Measurements from ENCODE around the gene POMT2.

Gene POMT2

DNA sequence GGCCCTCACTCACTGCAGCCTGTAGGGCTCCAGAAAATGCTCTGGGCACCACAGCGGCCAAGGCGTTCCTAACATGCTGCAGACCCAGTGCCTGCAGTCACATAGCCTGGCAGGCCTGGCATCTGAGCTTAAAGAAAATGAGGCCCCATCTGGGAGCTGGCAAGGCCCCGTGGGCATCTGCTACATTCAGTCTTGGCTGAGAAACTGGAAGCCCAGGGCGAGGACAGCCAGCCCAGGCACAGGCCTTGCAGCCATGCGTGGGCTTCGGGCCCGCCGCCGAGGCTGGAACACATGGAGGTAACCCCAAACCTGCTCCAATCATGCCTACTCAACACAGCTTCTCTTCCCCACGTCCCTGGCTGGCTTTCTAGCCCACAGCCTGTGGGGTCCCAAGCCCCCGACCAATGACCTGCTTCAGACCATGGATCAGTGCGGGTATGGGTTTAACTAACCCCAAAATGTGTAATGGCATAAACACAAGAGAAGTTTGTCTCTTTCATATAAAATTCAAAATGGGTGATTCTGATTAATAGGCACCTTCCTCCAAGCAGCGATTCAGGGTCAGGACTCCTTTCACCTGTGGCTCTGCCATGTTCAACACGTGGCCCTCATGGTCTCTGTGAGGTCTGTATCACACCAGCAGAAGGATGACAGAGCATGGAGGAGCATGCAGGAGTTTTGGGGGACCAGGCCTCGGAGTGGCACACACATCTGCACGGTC lies 56.1 kb downstream of the POMT2 start:
- H3K36me3 ChIP-seq (ENCODE audit: insufficient read depth, low read depth, low read length): no peaks in the 10 kb centered on the region
- H3K27ac ChIP-seq (ENCODE audit: low read length): no peak overlapping the region
- H3K27me3 ChIP-seq (ENCODE audit: insufficient read depth, low read length): peaks cover 28% of the 10 kb centered on the region
- no peaks in the 10 kb centered on the region; the same call in 1 of the 2 replicates for H3K9me3 ChIP-seq (ENCODE audit: insufficient read depth, low read depth, low read length)
- no peak overlapping the region for H3K4me3 ChIP-seq (ENCODE audit: low read length)
- no peak overlapping the region for H3K9ac ChIP-seq (ENCODE audit: low read depth, low read length)
- no peaks in the 10 kb centered on the region for H3K4me1 ChIP-seq (ENCODE audit: insufficient read depth, low read length)

DNA sequence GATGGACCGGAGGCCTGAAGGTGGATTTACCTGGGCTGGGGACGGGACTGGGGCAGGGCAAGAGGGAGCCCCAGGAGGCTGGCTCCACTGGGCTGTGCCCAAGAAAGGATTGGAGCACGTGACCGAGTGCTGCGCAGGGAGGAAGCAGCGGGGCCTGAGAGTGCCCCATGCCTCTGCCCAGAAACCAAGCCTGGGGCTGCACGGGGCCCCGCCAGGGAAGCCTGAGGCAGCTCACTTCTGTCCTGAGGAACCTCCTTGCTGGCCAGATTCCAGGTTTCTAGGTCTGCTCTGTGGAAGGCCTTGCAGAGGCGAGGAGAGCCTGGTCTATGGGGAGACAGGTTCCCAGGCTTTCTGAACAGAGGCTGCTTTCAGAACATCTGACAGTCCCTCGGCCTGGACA lies 60.1 kb downstream of the POMT2 start:
- no peaks in the 10 kb centered on the region for H3K9me3 ChIP-seq (ENCODE audit: insufficient read depth, low read depth, low read length)
- H3K9ac ChIP-seq (ENCODE audit: low read depth, low read length): no peak overlapping the region
- H3K4me3 ChIP-seq (ENCODE audit: low read length): no peak overlapping the region
- H3K27me3 ChIP-seq (ENCODE audit: insufficient read depth, low read length): no peaks in the 10 kb centered on the region
- H3K36me3 ChIP-seq (ENCODE audit: insufficient read depth, low read depth, low read length): no peaks in the 10 kb centered on the region
- H3K4me1 ChIP-seq (ENCODE audit: insufficient read depth, low read length): no peaks in the 10 kb centered on the region
- no peak overlapping the region for H3K27ac ChIP-seq (ENCODE audit: low read length)

DNA sequence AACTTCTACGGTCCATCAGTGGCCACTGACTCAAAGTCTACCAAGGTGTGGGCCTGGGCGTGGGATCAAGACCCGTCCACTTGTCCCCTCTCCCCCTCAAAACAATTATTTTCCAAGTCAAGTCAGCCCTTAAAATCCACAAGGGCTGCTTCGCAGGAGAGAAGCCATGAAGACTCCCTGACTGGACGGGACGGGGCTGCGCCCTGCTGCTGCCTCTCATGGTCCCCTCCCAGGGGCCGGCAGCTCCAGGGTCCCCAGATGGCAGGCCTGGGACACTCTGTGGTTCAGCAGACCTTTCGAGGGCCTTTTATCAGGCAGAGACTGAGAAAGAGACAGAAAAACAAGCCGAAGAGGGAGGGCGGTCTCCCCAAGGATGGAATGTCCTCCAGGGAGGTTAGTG lies 60.5 kb downstream of the POMT2 start:
- H3K27ac ChIP-seq (ENCODE audit: low read length): no peak overlapping the region
- no peaks in the 10 kb centered on the region for H3K4me1 ChIP-seq (ENCODE audit: insufficient read depth, low read length)
- no peak overlapping the region for H3K9ac ChIP-seq (ENCODE audit: low read depth, low read length)
- no peaks in the 10 kb centered on the region for H3K9me3 ChIP-seq (ENCODE audit: insufficient read depth, low read depth, low read length)
- H3K4me3 ChIP-seq (ENCODE audit: low read length): no peak overlapping the region
- no peaks in the 10 kb centered on the region for H3K36me3 ChIP-seq (ENCODE audit: insufficient read depth, low read depth, low read length)
- H3K27me3 ChIP-seq (ENCODE audit: insufficient read depth, low read length): no peaks in the 10 kb centered on the region

DNA sequence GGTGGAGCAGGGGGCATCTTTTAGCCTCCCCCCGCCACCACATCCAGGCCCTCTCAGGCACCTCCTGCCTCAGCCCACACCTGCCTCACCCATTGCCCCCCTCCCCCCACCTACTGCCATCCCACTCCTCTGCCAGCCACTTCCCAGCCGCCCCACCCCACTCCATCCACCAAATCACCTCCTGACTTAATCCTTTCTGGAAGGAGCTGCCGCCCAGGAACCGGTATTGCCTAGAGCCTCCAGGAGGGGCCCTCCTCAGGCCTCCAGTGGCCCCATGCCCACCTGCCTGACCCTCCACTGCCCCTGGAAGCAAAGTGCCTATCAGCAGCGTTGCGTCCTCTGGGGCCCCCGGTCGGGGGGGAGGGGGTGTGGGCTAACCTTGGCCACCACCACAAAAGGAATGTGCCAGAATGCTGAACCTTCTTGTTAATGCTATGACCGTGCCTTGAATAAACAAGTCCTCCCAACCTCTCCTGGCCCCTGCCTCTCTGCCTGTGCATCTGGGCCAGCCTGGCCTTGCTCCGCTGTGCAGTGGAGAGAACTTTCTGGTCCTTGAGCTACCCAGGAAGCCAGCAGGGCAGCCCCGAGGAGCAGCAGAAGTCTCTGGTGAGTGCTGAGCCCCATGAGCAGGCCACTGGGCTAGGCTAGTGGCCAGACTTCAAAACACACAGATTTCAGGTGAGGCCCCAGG lies 61.5 kb downstream of the POMT2 start:
- Histone ChIP-seq H3K27me3 (ENCODE audit: insufficient read depth, low read length) (no peaks in the 10 kb centered on the region), H3K27ac (ENCODE audit: low read length) (no peak overlapping the region), H3K9ac (ENCODE audit: low read depth, low read length) (no peak overlapping the region), H3K36me3 (ENCODE audit: insufficient read depth, low read depth, low read length) (no peaks in the 10 kb centered on the region), H3K4me3 (ENCODE audit: low read length) (no peak overlapping the region), H3K4me1 (ENCODE audit: insufficient read depth, low read length) (no peaks in the 10 kb centered on the region), H3K9me3 (ENCODE audit: insufficient read depth, low read depth, low read length) (no peaks in the 10 kb centered on the region)

DNA sequence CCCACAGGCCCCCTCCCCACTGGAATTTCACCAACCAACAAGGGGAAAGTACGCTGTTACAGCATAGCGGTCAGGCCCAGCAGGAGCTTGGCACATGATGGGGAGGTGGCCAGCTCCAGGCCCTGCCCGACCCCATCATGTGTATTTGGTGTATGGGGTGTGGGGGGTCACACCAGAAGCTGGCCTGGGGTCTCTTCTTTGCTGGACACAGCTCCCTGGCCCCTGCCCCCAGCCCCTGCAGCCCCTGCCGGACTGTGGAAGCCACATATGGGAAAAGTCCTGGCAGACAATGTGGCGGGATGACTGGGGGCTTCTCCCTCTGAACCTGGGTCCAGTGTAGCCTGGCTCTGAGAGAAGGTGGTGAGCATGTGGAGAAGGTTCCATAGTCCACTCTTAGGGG lies 62.1 kb downstream of the POMT2 start:
- Histone ChIP-seq H3K27me3 (ENCODE audit: insufficient read depth, low read length) (no peaks in the 10 kb centered on the region), H3K9me3 (ENCODE audit: insufficient read depth, low read depth, low read length) (no peaks in the 10 kb centered on the region), H3K4me3 (ENCODE audit: low read length) (no peak overlapping the region), H3K4me1 (ENCODE audit: insufficient read depth, low read length) (no peaks in the 10 kb centered on the region), H3K36me3 (ENCODE audit: insufficient read depth, low read depth, low read length) (no peaks in the 10 kb centered on the region), H3K27ac (ENCODE audit: low read length) (no peak overlapping the region), H3K9ac (ENCODE audit: low read depth, low read length) (no peak overlapping the region)

DNA sequence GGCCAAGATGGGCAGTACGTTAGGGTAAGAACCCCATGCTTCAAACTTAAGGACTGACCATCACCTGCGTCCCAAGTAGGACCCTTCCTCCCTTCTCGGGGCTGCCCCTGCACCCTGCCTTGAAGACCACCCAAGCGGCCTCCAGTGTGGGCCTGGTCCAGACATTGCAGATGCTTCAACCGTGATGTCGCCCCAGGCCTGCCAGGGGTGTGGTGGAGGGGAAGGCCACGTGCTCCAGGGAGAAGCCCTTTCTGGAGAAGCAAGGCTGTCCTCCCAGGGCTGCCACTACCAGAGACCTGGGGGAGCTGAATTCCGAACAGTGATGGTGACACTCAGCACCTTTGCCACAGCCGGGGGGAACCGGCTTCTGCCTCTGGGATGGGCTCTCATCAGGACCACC lies 63.0 kb downstream of the POMT2 start:
- Histone ChIP-seq H3K4me1 (ENCODE audit: insufficient read depth, low read length) (no peaks in the 10 kb centered on the region), H3K9me3 (ENCODE audit: insufficient read depth, low read depth, low read length) (no peaks in the 10 kb centered on the region), H3K27ac (ENCODE audit: low read length) (no peak overlapping the region), H3K9ac (ENCODE audit: low read depth, low read length) (no peak overlapping the region), H3K27me3 (ENCODE audit: insufficient read depth, low read length) (no peaks in the 10 kb centered on the region), H3K4me3 (ENCODE audit: low read length) (no peak overlapping the region), H3K36me3 (ENCODE audit: insufficient read depth, low read depth, low read length) (no peaks in the 10 kb centered on the region)

DNA sequence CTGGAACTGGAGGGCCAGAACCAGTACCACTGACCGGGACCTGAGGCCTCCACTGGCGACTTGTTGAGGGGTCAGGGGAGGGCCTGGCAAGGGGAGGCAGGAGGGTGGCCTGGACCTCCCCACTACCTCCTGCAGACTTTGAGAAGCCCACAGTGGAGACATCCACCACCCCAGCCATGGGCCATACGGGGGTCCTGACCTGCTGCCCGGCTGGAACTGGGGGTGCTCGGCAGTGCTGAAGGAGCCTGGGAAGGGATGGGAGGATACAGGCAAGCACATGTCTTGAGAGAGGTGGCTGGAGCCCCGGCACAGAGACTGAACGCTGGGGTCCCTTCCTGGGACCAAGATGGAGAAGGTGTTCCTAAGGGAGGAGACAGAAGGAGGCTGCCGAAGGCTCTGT lies 64.0 kb downstream of the POMT2 start:
- H3K27me3 ChIP-seq (ENCODE audit: insufficient read depth, low read length): no peaks in the 10 kb centered on the region
- H3K9ac ChIP-seq (ENCODE audit: low read depth, low read length): no peak overlapping the region
- H3K27ac ChIP-seq (ENCODE audit: low read length): no peak overlapping the region
- H3K9me3 ChIP-seq (ENCODE audit: insufficient read depth, low read depth, low read length): no peaks in the 10 kb centered on the region
- no peak overlapping the region for H3K4me3 ChIP-seq (ENCODE audit: low read length)
- H3K4me1 ChIP-seq (ENCODE audit: insufficient read depth, low read length): no peaks in the 10 kb centered on the region
- H3K36me3 ChIP-seq (ENCODE audit: insufficient read depth, low read depth, low read length): no peaks in the 10 kb centered on the region

DNA sequence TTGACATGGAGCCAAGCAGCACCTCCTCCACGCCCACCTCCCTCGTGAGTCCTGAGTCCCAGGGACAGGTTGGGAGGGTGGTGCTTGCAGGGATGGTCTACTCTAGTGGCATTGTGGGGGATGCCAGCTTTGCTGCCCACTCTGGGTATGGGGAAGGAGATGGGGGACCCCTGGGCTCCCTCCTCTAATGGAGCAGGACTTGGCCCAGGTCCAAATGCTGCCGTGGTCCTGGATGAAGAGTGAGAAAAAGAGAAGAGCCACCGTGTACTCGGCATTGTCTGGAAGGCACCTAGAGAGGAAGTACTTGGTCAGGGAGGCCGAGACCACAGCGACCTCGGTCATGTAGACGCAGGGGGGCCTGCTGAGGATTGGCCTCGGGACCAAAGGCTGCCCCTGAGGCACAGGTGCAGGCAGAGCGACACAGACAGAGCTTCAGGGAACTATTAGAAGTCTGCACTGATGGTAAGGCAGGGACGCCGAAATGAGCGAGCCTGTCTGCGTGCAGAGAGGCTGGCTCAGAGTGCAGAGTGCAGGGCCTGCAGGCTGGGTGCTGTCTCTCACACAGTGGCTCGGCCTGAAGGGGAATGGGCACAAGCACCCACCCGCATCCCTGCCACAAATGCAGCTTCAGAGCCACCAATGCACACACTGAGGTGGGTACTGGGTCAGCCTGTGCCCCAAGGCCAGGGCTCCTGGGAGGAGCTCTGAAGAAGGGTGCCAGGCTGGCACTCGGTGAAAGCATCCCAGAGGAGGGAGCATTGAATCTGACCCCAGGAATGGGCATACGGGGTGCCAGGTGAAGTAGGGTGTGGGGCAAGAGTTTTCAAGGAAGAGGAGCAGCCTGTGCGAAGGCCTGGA lies 67.1 kb downstream of the POMT2 start:
- Histone ChIP-seq H3K27me3 (ENCODE audit: insufficient read depth, low read length) (no peaks in the 10 kb centered on the region), H3K27ac (ENCODE audit: low read length) (no peak overlapping the region), H3K36me3 (ENCODE audit: insufficient read depth, low read depth, low read length) (no peaks in the 10 kb centered on the region), H3K9ac (ENCODE audit: low read depth, low read length) (no peak overlapping the region), H3K4me3 (ENCODE audit: low read length) (no peak overlapping the region), H3K4me1 (ENCODE audit: insufficient read depth, low read length) (no peaks in the 10 kb centered on the region), H3K9me3 (ENCODE audit: insufficient read depth, low read depth, low read length) (no peaks in the 10 kb centered on the region)

DNA sequence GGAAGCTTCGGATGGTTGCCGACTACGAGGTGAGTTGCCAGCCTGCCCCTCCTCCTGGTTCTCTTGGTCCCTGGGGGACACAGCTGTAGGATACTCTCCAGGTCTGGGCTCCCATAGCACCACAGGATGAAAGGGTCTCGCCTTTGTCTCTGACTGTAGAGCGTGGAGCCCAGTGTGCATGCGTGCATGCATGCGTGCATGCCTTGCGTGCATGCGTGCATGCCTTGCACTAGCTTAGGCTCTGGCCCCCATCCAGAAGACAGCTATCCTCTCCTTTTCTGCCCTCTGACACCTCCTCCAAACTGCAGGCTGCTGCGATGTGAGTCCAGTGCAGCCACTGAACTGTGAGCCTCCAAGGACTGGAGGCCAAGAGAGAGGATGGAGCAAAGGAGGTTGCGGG lies 68.8 kb downstream of the POMT2 start:
- Histone ChIP-seq H3K9me3 (ENCODE audit: insufficient read depth, low read depth, low read length) (no peaks in the 10 kb centered on the region), H3K9ac (ENCODE audit: low read depth, low read length) (no peak overlapping the region), H3K27ac (ENCODE audit: low read length) (no peak overlapping the region), H3K36me3 (ENCODE audit: insufficient read depth, low read depth, low read length) (no peaks in the 10 kb centered on the region), H3K27me3 (ENCODE audit: insufficient read depth, low read length) (no peaks in the 10 kb centered on the region), H3K4me3 (ENCODE audit: low read length) (no peak overlapping the region), H3K4me1 (ENCODE audit: insufficient read depth, low read length) (no peaks in the 10 kb centered on the region)

DNA sequence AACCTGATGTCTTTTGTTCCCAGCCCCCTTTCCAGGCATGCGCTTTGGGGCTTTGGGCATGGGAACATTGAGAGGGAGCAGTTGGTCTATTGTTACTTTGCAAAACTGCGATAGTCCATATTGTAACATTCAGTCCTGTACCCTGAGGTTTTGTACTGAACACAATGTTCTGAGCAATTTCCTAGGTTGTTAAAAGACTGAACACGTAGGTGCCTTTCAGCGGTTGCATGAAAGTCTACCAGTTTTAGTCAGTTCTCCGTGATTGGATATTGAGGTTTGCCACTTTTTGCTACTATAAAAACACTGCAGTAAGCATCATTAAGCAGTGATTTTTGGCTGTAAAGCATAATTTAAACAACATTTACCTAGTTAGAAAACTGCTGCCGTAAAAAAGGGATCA lies 69.8 kb downstream of the POMT2 start:
- Histone ChIP-seq H3K36me3 (ENCODE audit: insufficient read depth, low read depth, low read length) (no peaks in the 10 kb centered on the region), H3K9me3 (ENCODE audit: insufficient read depth, low read depth, low read length) (no peaks in the 10 kb centered on the region), H3K27ac (ENCODE audit: low read length) (no peak overlapping the region), H3K27me3 (ENCODE audit: insufficient read depth, low read length) (no peaks in the 10 kb centered on the region), H3K9ac (ENCODE audit: low read depth, low read length) (no peak overlapping the region), H3K4me1 (ENCODE audit: insufficient read depth, low read length) (no peaks in the 10 kb centered on the region), H3K4me3 (ENCODE audit: low read length) (no peak overlapping the region)

DNA sequence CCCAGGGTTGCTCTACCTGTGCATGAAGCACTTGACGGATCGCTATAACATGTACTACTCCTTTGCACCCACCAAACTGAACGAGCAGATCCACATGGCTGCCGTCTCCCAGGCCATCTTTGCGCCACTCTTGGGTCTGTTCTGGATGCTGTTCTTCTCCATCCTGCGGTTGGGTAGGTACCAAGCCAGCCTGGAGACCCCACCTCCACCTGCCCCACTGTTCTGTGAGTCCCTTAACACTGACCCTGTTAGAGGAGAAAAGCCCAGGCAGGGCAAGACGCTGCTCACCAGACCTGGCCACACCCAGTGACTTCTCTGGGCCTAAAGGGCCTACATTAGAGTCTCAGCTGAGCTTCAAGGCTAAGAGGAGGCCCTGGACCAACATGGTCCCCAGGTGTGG lies 71.4 kb downstream of the POMT2 start:
- H3K9ac ChIP-seq (ENCODE audit: low read depth, low read length): no peak overlapping the region
- no peaks in the 10 kb centered on the region for H3K9me3 ChIP-seq (ENCODE audit: insufficient read depth, low read depth, low read length)
- no peaks in the 10 kb centered on the region for H3K36me3 ChIP-seq (ENCODE audit: insufficient read depth, low read depth, low read length)

DNA sequence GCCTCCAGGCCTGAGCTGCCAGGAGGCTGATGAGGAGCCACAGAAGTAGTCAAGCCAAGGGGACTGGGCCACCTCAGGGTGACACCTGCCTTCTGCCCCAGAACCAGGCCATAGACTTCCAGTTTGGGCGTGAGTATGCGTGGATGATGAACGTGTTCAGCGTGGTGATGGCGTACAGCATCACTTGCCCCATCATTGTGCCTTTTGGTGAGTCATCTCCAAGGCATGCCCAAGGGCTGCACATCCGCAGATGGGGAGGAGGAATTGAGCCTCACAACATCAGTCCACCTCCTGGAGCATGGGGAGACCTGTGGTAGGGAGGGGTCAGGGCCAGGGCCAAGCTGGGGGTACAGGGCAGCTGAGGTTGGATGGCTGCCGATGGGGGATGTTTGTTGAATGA lies 72.0 kb downstream of the POMT2 start:
- H3K9me3 ChIP-seq (ENCODE audit: insufficient read depth, low read depth, low read length): no peaks in the 10 kb centered on the region
- no peak overlapping the region for H3K4me3 ChIP-seq (ENCODE audit: low read length)
- H3K27me3 ChIP-seq (ENCODE audit: insufficient read depth, low read length): no peaks in the 10 kb centered on the region
- no peaks in the 10 kb centered on the region for H3K36me3 ChIP-seq (ENCODE audit: insufficient read depth, low read depth, low read length)
- H3K4me1 ChIP-seq (ENCODE audit: insufficient read depth, low read length): no peaks in the 10 kb centered on the region
- no peak overlapping the region for H3K27ac ChIP-seq (ENCODE audit: low read length)
- no peak overlapping the region for H3K9ac ChIP-seq (ENCODE audit: low read depth, low read length)

More for the DNA sequence above, 71.4 kb downstream of the POMT2 start:
- H3K4me1 ChIP-seq (ENCODE audit: insufficient read depth, low read length): no peaks in the 10 kb centered on the region
- H3K4me3 ChIP-seq (ENCODE audit: low read length): no peak overlapping the region
- H3K27me3 ChIP-seq (ENCODE audit: insufficient read depth, low read length): no peaks in the 10 kb centered on the region
- no peak overlapping the region for H3K27ac ChIP-seq (ENCODE audit: low read length)

Measured in iPS-20b (cell line).